Stimulated activated CD8-positive, alpha-beta memory T cell treated with anti-CD3 and anti-CD28 coated beads, Interleukin-15, amount 100 ng/mL, for 24 hours (primary cell): ENCODE results near the gene PFDN2.

Experiments used
- DNase-seq: peaks from one replicate; pipeline ENCODE4 v3.0.0-alpha.2; 2020; ENCODE audit warnings: low read depth

PFDN2 gene

DNA sequence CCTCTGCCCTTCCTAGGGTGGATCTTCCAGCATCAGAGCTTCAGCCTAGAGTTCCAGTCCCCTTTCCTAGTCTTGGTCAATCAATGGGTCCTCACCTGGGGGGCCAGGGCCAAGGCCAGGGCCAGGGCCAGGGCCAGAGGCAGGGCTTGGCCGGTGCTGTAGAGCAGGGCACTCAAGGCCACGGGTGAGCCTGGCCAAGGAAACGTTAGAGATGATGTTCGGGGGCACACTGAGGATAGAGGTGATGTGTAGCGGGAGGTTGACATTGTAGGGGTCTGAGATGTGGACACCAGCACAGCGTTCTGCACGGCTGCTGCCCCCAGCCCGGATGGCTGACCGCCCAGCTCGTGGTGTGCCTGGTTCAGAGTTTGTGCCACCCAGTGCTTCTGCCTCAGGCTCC lies 66.6 kb downstream of the PFDN2 start:
- no peak for DNase-seq
